Panc1 (cell line): Measurements from ENCODE around the gene SATB2.

Source experiments
- POLR2AphosphoS5 ChIP-seq: IDR thresholded peaks from 2 replicates; pipeline ENCODE4 v1.6.1; 2012; ENCODE audit warnings: mild to moderate bottlenecking, low read depth, low read length, moderate library complexity
- TF ChIP-seq, protein P1 (sequence below), 2 experiments: IDR thresholded peaks; 2 replicates each; pipeline ENCODE4 v1.6.1; 2011 to 2012; ENCODE audit warnings: low read depth in 2 of 2, control low read depth in 1 of 2, low read length in 1 of 2, mild to moderate bottlenecking in 1 of 2, moderate library complexity in 1 of 2; ENCODE audit not compliant: insufficient read depth in 1 of 2
- TF ChIP-seq, protein P2 (sequence below): fragments of 450-650 bp; IDR thresholded peaks from 2 replicates; pipeline ENCODE4 v1.5.1; 2017; ENCODE audit warnings: mild to moderate bottlenecking

DNA sequence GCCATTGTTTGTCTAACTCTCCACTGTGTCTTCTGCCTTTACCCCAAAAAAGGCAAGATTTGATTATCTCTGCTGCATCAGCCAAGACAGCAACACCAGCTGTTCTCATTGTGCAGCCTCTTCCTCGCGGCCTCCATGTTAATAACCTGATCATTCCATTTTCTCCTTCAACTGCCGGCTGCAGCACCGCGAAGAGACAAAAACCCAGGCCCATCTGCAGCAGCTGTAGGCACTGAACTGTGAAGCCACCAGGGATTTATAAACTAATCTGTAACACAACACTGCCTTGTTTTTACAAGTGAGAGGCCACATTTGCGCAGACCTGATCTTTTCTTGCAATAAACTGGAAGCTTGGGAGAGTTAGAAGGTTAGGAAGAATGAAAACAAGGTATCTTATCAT lies 147.8 kb downstream of the SATB2 start:
- TF ChIP-seq, protein P1, sequence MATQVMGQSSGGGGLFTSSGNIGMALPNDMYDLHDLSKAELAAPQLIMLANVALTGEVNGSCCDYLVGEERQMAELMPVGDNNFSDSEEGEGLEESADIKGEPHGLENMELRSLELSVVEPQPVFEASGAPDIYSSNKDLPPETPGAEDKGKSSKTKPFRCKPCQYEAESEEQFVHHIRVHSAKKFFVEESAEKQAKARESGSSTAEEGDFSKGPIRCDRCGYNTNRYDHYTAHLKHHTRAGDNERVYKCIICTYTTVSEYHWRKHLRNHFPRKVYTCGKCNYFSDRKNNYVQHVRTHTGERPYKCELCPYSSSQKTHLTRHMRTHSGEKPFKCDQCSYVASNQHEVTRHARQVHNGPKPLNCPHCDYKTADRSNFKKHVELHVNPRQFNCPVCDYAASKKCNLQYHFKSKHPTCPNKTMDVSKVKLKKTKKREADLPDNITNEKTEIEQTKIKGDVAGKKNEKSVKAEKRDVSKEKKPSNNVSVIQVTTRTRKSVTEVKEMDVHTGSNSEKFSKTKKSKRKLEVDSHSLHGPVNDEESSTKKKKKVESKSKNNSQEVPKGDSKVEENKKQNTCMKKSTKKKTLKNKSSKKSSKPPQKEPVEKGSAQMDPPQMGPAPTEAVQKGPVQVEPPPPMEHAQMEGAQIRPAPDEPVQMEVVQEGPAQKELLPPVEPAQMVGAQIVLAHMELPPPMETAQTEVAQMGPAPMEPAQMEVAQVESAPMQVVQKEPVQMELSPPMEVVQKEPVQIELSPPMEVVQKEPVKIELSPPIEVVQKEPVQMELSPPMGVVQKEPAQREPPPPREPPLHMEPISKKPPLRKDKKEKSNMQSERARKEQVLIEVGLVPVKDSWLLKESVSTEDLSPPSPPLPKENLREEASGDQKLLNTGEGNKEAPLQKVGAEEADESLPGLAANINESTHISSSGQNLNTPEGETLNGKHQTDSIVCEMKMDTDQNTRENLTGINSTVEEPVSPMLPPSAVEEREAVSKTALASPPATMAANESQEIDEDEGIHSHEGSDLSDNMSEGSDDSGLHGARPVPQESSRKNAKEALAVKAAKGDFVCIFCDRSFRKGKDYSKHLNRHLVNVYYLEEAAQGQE (IDR thresholded peaks at IDR 0.05; ENCODE audit: insufficient read depth in 1 of 2, low read depth in 2 of 2, low read length in 1 of 2): no peak
- TF ChIP-seq, protein P2, sequence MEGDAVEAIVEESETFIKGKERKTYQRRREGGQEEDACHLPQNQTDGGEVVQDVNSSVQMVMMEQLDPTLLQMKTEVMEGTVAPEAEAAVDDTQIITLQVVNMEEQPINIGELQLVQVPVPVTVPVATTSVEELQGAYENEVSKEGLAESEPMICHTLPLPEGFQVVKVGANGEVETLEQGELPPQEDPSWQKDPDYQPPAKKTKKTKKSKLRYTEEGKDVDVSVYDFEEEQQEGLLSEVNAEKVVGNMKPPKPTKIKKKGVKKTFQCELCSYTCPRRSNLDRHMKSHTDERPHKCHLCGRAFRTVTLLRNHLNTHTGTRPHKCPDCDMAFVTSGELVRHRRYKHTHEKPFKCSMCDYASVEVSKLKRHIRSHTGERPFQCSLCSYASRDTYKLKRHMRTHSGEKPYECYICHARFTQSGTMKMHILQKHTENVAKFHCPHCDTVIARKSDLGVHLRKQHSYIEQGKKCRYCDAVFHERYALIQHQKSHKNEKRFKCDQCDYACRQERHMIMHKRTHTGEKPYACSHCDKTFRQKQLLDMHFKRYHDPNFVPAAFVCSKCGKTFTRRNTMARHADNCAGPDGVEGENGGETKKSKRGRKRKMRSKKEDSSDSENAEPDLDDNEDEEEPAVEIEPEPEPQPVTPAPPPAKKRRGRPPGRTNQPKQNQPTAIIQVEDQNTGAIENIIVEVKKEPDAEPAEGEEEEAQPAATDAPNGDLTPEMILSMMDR: no peak
- no peak for TF ChIP-seq POLR2AphosphoS5
